HepG2 (cell line): ENCODE data around the gene CPPED1. TPM values are rescaled to one million over a fixed set of nuclear protein-coding genes. Genes with fewer than 3 reads are reported as not detected.

Experiments
- ATAC-seq: fragments of 200-7000 bp; cut with Tn5 transposase; 3 replicates; pipeline ENCODE4 v1.9.1; 2020; ENCODE audit warnings: mild to moderate bottlenecking, moderate library complexity
- BruUV-seq: library from RNA; stranded (reverse); fragments of 400-500 nt; replicated peaks from 2 replicates; lab custom pipeline; 2021; lab: Mats Ljungman, UMichigan
- CTCF ChIA-PET: fragments of 300-600 bp; formaldehyde crosslinking; extraction: SDS; loops from one replicate; lab custom pipeline; 2021; ENCODE audit warnings: low total read pairs, inconsistent platforms, low intra/inter-chr PET ratio; lab: Yijun Ruan, JAX
- POLR2A ChIA-PET: fragments of 350-600 bp; sonication (Branson Sonifier 250); formaldehyde crosslinking; loops from one replicate; lab custom pipeline; 2020; ENCODE audit warnings: antibody characterized with exemption, inconsistent platforms; lab: Yijun Ruan, JAX
- DNase-seq: peaks from one replicate; pipeline ENCODE4 v3.0.0-alpha.2; 2015; ENCODE audit warnings: low spot score
- FAIRE-seq: peaks from 3 replicates; lab custom pipeline; 2011; peaks lifted over from hg19 to GRCh38; lab: Jason Lieb, UNC
- H2AFZ ChIP-seq: one replicate; pipeline ENCODE4 v1.6.1; 2011; ENCODE audit warnings: low read length, inconsistent platforms
- H3K27ac ChIP-seq: fragments of 300-600 bp; 3 replicates; pipeline ENCODE4 v1.8.0; 2011; ENCODE audit warnings: mixed run types, mild to moderate bottlenecking, mixed read lengths, low read length, inconsistent platforms; ENCODE audit not compliant: insufficient read depth; ENCODE audit errors: extremely low read length
- H3K27me3 ChIP-seq, 2 experiments: fragments of 200-600 bp in 1 of 2; 2 replicates in 1 of 2; 3 replicates in 1 of 2; pipeline versions ENCODE4 v1.6.0 to v1.8.0; 2011; ENCODE audit warnings: low read length in 2 of 2, mild to moderate bottlenecking in 2 of 2, moderate library complexity in 2 of 2, inconsistent platforms in 1 of 2; ENCODE audit not compliant: insufficient read depth in 2 of 2, control insufficient read depth in 1 of 2
- H3K36me3 ChIP-seq, 2 experiments: fragments of 200-600 bp in 1 of 2; replicated peaks in 1 of 2; 2 replicates in 1 of 2; 3 replicates in 1 of 2; pipeline versions ENCODE4 v1.5.1 to v1.8.0; 2011; ENCODE audit warnings: low read length in 2 of 2, inconsistent platforms in 1 of 2; ENCODE audit not compliant: insufficient read depth in 2 of 2, control insufficient read depth in 1 of 2
- H3K4me1 ChIP-seq: 2 replicates; pipeline ENCODE4 v1.5.1; 2012; ENCODE audit warnings: low read length, inconsistent platforms; ENCODE audit not compliant: insufficient read depth
- H3K4me2 ChIP-seq: 2 replicates; pipeline ENCODE4 v1.6.0; 2011; ENCODE audit warnings: low read depth, low read length, inconsistent platforms
- H3K4me3 ChIP-seq, 3 experiments: fragments of 200-600 bp in 1 of 3; sonication (generic), shearing (Covaris generic) in 1 of 3; replicated peaks in 1 of 3; 2 replicates each; pipeline ENCODE4 v1.5.1; 2011 to 2016; ENCODE audit warnings: low read length in 3 of 3, inconsistent platforms in 2 of 3, low read depth in 2 of 3, mild to moderate bottlenecking in 2 of 3, control low read depth in 1 of 3, mixed read lengths in 1 of 3; ENCODE audit not compliant: insufficient read depth in 1 of 3
- H3K79me2 ChIP-seq: one replicate; pipeline ENCODE4 v1.6.1; 2011; ENCODE audit warnings: low read length, inconsistent platforms; ENCODE audit not compliant: insufficient read depth
- H3K9ac ChIP-seq: 2 replicates; pipeline ENCODE4 v1.6.0; 2011; ENCODE audit warnings: mild to moderate bottlenecking, low read depth, low read length, inconsistent platforms; ENCODE audit not compliant: insufficient read depth
- H3K9me3 ChIP-seq: 2 replicates; pipeline ENCODE4 v1.5.1; 2012; ENCODE audit warnings: mild to moderate bottlenecking, low read length
- H4K20me1 ChIP-seq: 2 replicates; pipeline ENCODE4 v1.6.0; 2011; ENCODE audit warnings: inconsistent platforms, mild to moderate bottlenecking, low read length, moderate library complexity; ENCODE audit not compliant: insufficient read depth
- AGO2 ChIP-seq: fragments of 200-400 bp; formaldehyde crosslinking; optimal IDR thresholded peaks from 2 replicates; pipeline ENCODE3; 2017; ENCODE audit warnings: mild to moderate bottlenecking, low read depth, low read length, moderate library complexity
- NR2F1 ChIP-seq, 2 experiments: fragments of 450-650 bp in 1 of 2; formaldehyde crosslinking in 1 of 2; IDR thresholded peaks; 2 replicates each; pipeline versions ENCODE4 v1.5.0 to v1.6.1; 2016 to 2020; ENCODE audit warnings: mild to moderate bottlenecking in 1 of 2, missing compliant biosample characterization in 1 of 2, missing genetic modification reagents in 1 of 2, moderate library complexity in 1 of 2
- SNAI1 ChIP-seq: sonication (generic); formaldehyde crosslinking; IDR thresholded peaks from 2 replicates; pipeline ENCODE4 v1.5.0; 2020; ENCODE audit warnings: mild to moderate bottlenecking, missing genetic modification reagents, borderline replicate concordance
- SUZ12 ChIP-seq: fragments of 150-350 bp; IDR thresholded peaks from 2 replicates; pipeline ENCODE4 v1.6.1; 2014; ENCODE audit warnings: low read depth, low read length
- TBL1XR1 ChIP-seq: fragments of 150-350 bp; IDR thresholded peaks from 2 replicates; pipeline ENCODE4 v1.6.1; 2014; ENCODE audit warnings: borderline replicate concordance, low read length; ENCODE audit not compliant: partially characterized antibody
- ZNF264 ChIP-seq: sonication (generic); formaldehyde crosslinking; IDR thresholded peaks from 2 replicates; pipeline ENCODE4 v1.4.0; 2020; ENCODE audit warnings: missing genetic modification reagents
- ZNF275 ChIP-seq: sonication (generic); formaldehyde crosslinking; IDR thresholded peaks from 2 replicates; pipeline ENCODE4 v1.8.0; 2022; ENCODE audit warnings: missing genetic modification reagents, mild to moderate bottlenecking, inconsistent platforms, borderline replicate concordance
- ZNF44 ChIP-seq: sonication (generic); formaldehyde crosslinking; IDR thresholded peaks from 2 replicates; pipeline ENCODE4 v1.5.1; 2020; ENCODE audit warnings: mild to moderate bottlenecking, missing genetic modification reagents
- ZNF724P ChIP-seq: sonication (generic); formaldehyde crosslinking; IDR thresholded peaks from 2 replicates; pipeline ENCODE4 v1.8.0; 2022; ENCODE audit warnings: missing genetic modification reagents, borderline replicate concordance
- WGBS: methylation state at CpG from one replicate; pipeline ENCODE4 v1.1.6; 2017; ENCODE audit warnings: low lambda C conversion rate; 5-methylcytosine and 5-hydroxymethylcytosine counted together
- in situ Hi-C: cut with HindIII; loops from 2 replicates; pipeline ENCODE4 v1.10.0; 2017; ENCODE audit warnings: low pct_unique_long_range_greater_than_20kb; ENCODE audit not compliant: extremely low pct_ligation_motif_present
- intact Hi-C: fragments of 100-400 bp; cut with micrococcal nuclease; formaldehyde crosslinking; loops from one replicate; pipeline ENCODE4 v1.10.0; 2022; ENCODE audit not compliant: unreplicated experiment
- polyA plus RNA-seq, 8 experiments: library from polyadenylated mRNA; depleted of rRNA in 3 of 8; stranded (reverse) in 7 of 8; unstranded in 1 of 8; fragments of >200 nt; fragmentation: Illumina TruSeq in 4 of 8; extraction: Trizol in 4 of 8; gene quantifications; 2 replicates each; pipeline versions ENCODE4 v1.2.1 to v1.2.3, GENCODE V29; 2011 to 2016; ENCODE audit warnings: low read depth in 4 of 8, missing spikeins in 1 of 8, mixed read lengths in 1 of 8; ENCODE audit not compliant: insufficient read depth in 1 of 8
- total RNA-seq, 5 experiments: library from RNA; depleted of rRNA; stranded (reverse); fragments of >200 nt; fragmentation: Illumina TruSeq; extraction: Trizol; gene quantifications; 2 replicates each; pipeline ENCODE4 v1.2.3, GENCODE V29; 2016; ENCODE audit warnings: low read depth in 1 of 5
- TF ChIP-seq, protein P1 (sequence below): sonication (generic); formaldehyde crosslinking; conservative IDR thresholded peaks from 2 replicates; pipeline ENCODE4 v1.4.0; 2020; ENCODE audit warnings: mild to moderate bottlenecking, missing genetic modification reagents, moderate library complexity

Gene CPPED1
- total and polyA plus RNA-seq, 2 of the 13 experiments (the other 11 are each of a cell fraction or from before 2014, with no cell fraction given): 66.6 to 71.3 TPM

DNA sequence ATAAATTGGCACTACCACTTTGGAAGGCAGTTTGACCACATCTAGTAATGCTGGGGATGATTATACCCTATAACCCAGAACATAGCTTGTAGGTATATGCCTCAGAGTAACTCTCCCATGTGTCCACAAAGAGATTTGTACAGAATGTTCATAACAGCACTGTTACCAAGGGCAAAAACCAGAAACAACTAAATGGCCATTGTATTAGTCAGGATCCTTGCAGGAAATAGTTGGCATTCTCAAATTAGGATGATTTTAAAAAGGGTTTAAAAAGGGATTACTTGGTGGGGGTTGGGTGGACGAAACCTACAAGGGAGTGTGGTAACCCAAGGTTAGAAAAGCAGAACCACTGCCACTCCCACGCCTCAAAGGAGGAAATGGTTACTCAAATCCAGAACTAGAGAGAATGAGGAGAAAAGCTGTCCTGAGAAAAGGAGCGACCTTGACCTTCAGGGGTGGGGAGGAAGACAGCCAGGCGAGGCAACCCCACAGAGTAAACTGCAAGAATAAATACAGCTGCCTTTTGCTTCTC lies 2.1 kb downstream of the CPPED1 start:
- H3K27me3 ChIP-seq: peaks cover 0 to 7% of the 10 kb centered on the region in 2 experiments; a peak in 1 of 5 replicates
- in situ Hi-C loops (loop anchor here (25.0 kb wide), 1 partner anchor 464 kb away; no protein-coding TSS in a partner anchor), intact Hi-C loops (loop anchor here (5.0 kb wide), 1 partner anchor 229 kb away; no protein-coding TSS in a partner anchor)
- peak overlapping the region; percentile 92 for H3K9ac ChIP-seq
- H3K9me3 ChIP-seq: no peaks in the 10 kb centered on the region
- CTCF ChIA-PET: no interaction called here
- DNase-seq (peak; percentile 68), ATAC-seq (no peak), FAIRE-seq (peak; percentile 8)
- H3K36me3 ChIP-seq: peaks cover 0 to 6% of the 10 kb centered on the region in 2 experiments; a peak in 4 of 5 replicates
- BruUV-seq: no TSS peak
- no peak overlapping the region for H2AFZ ChIP-seq
- H3K4me1 ChIP-seq: peaks cover 69% of the 10 kb centered on the region
- peak overlapping the region; percentile 86 to 97 (median 87) for H3K4me3 ChIP-seq
- peak overlapping the region; percentile 99 for H3K4me2 ChIP-seq
- peak overlapping the region; percentile 97 for H3K27ac ChIP-seq
- H4K20me1 ChIP-seq: peaks cover 16% of the 10 kb centered on the region
- POLR2A ChIA-PET: interaction anchor here (0.8 to 3.7 kb wide), 9 partner anchors 10 to 235 kb away, joined by 3 to 21 read pairs (median 5); no protein-coding TSS in a partner anchor
- 40% methylated on average over 4 of the region's 4 CpGs for WGBS
- peaks cover 68% of the 10 kb centered on the region for H3K79me2 ChIP-seq
- TF ChIP-seq ZNF264 (CRISPR knock-in tag) (0 out of 2 replicates have a peak, but pooled peaks have one; percentile 2), AGO2 (no peak), ZNF724P (CRISPR knock-in tag) (no peak), TBL1XR1 (no peak), SNAI1 (CRISPR knock-in tag) (no peak; the same call in 1 of the 2 replicates), ZNF44 (CRISPR knock-in tag) (no peak), NR2F1 (CRISPR knock-in tag; IDR thresholded peaks at IDR 0.05) (peak in 1 of 2 experiments; percentile 42; a peak in 1 of 4 replicates), SUZ12 (no peak), ZNF275 (CRISPR knock-in tag) (0 out of 2 replicates have a peak, but pooled peaks have one; percentile 9)
- TF ChIP-seq, protein P1, sequence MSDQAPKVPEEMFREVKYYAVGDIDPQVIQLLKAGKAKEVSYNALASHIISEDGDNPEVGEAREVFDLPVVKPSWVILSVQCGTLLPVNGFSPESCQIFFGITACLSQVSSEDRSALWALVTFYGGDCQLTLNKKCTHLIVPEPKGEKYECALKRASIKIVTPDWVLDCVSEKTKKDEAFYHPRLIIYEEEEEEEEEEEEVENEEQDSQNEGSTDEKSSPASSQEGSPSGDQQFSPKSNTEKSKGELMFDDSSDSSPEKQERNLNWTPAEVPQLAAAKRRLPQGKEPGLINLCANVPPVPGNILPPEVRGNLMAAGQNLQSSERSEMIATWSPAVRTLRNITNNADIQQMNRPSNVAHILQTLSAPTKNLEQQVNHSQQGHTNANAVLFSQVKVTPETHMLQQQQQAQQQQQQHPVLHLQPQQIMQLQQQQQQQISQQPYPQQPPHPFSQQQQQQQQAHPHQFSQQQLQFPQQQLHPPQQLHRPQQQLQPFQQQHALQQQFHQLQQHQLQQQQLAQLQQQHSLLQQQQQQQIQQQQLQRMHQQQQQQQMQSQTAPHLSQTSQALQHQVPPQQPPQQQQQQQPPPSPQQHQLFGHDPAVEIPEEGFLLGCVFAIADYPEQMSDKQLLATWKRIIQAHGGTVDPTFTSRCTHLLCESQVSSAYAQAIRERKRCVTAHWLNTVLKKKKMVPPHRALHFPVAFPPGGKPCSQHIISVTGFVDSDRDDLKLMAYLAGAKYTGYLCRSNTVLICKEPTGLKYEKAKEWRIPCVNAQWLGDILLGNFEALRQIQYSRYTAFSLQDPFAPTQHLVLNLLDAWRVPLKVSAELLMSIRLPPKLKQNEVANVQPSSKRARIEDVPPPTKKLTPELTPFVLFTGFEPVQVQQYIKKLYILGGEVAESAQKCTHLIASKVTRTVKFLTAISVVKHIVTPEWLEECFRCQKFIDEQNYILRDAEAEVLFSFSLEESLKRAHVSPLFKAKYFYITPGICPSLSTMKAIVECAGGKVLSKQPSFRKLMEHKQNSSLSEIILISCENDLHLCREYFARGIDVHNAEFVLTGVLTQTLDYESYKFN: 0 out of 2 replicates have a peak, but pooled peaks have one; percentile 17
